Measurements from ENCODE around the gene DMRTC2. TPM values are rescaled to one million over a fixed set of nuclear protein-coding genes. Genes with fewer than 3 reads are reported as not detected.

Gene DMRTC2
- total RNA-seq, 1 donor from 2014 or later, result not detected

GRCh38 chr19:41810301-41810700 is 34.5 kb upstream of the DMRTC2 start:
- H3K9me3 Mint-ChIP-seq (ENCODE audit: unreplicated experiment), result peaks cover 5% of the 10 kb centered on the region
- peaks cover 9% of the 10 kb centered on the region for H3K27me3 Mint-ChIP-seq (ENCODE audit: unreplicated experiment)
- TF ChIP-seq, protein P1, sequence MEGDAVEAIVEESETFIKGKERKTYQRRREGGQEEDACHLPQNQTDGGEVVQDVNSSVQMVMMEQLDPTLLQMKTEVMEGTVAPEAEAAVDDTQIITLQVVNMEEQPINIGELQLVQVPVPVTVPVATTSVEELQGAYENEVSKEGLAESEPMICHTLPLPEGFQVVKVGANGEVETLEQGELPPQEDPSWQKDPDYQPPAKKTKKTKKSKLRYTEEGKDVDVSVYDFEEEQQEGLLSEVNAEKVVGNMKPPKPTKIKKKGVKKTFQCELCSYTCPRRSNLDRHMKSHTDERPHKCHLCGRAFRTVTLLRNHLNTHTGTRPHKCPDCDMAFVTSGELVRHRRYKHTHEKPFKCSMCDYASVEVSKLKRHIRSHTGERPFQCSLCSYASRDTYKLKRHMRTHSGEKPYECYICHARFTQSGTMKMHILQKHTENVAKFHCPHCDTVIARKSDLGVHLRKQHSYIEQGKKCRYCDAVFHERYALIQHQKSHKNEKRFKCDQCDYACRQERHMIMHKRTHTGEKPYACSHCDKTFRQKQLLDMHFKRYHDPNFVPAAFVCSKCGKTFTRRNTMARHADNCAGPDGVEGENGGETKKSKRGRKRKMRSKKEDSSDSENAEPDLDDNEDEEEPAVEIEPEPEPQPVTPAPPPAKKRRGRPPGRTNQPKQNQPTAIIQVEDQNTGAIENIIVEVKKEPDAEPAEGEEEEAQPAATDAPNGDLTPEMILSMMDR (IDR thresholded peaks at IDR 0.05; ENCODE audit: partially characterized antibody, unreplicated experiment), result no peak
- DNase-seq, result no peak
- H3K4me1 Mint-ChIP-seq (ENCODE audit: low read depth, unreplicated experiment), result peaks cover 6% of the 10 kb centered on the region
- no peaks in the 10 kb centered on the region for H3K36me3 Mint-ChIP-seq (ENCODE audit: unreplicated experiment)
- H3K27ac Mint-ChIP-seq (ENCODE audit: unreplicated experiment), result no peak overlapping the region
- no peak overlapping the region for H3K4me3 Mint-ChIP-seq (ENCODE audit: unreplicated experiment)

DNA sequence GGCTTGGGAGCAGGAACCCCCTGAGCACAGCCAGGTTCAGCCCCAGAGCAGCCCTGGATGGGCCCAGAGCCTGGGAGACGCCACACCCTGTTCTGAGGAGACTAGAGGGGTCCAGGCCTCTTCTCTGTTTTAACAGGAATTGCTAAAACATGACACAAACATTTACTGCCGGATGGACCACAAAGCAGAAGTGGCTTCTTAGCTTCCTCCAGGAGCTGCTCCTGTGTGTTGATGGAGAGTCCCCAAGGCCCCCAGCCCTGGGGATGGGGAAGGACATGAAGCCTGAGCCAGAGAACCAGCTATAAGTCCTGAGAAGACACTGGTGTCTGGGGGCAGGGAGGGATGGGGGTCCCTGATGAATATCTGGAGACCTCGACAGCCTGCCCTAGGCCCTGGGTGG is 33.8 kb upstream of the DMRTC2 start:
- peaks cover 5% of the 10 kb centered on the region for H3K9me3 Mint-ChIP-seq (ENCODE audit: unreplicated experiment)

DNA sequence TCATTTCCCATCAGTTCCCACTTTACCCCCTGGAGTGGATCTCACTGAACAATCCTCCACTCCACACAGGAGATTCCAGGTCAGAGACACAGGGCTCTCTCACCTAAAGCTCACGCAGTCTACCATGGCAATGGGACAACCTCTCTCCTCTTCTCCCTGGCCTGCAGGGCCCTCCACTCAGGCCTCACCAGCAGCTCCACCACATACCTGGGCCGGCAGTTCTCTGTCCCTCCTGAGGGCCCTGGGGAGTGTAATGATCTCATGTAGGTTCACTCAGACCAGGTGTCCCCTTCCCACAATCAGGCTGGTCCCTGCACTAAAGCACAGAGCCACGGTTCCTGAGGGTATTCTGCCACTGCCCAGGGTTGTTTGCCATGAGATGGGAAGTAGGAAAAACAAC is 32.9 kb upstream of the DMRTC2 start:
- DNase-seq, result no peak
- Mint-ChIP-seq H3K36me3 (ENCODE audit: unreplicated experiment) (no peaks in the 10 kb centered on the region), H3K27ac (ENCODE audit: unreplicated experiment) (no peak overlapping the region), H3K4me3 (ENCODE audit: unreplicated experiment) (no peak overlapping the region), H3K4me1 (ENCODE audit: low read depth, unreplicated experiment) (peaks cover 6% of the 10 kb centered on the region), H3K27me3 (ENCODE audit: unreplicated experiment) (peaks cover 9% of the 10 kb centered on the region), H3K9me3 (ENCODE audit: unreplicated experiment) (peaks cover 5% of the 10 kb centered on the region)
- TF ChIP-seq, protein P1 (IDR thresholded peaks at IDR 0.05; ENCODE audit: partially characterized antibody, unreplicated experiment), result no peak

More for the DNA sequence above, 33.8 kb upstream of the DMRTC2 start:
- H3K27ac Mint-ChIP-seq (ENCODE audit: unreplicated experiment), result no peak overlapping the region
- peaks cover 9% of the 10 kb centered on the region for H3K27me3 Mint-ChIP-seq (ENCODE audit: unreplicated experiment)
- H3K36me3 Mint-ChIP-seq (ENCODE audit: unreplicated experiment), result no peaks in the 10 kb centered on the region
- TF ChIP-seq, protein P1 (IDR thresholded peaks at IDR 0.05; ENCODE audit: partially characterized antibody, unreplicated experiment), result no peak
- H3K4me3 Mint-ChIP-seq (ENCODE audit: unreplicated experiment), result no peak overlapping the region
- DNase-seq, result no peak
- H3K4me1 Mint-ChIP-seq (ENCODE audit: low read depth, unreplicated experiment), result peaks cover 6% of the 10 kb centered on the region

DNA sequence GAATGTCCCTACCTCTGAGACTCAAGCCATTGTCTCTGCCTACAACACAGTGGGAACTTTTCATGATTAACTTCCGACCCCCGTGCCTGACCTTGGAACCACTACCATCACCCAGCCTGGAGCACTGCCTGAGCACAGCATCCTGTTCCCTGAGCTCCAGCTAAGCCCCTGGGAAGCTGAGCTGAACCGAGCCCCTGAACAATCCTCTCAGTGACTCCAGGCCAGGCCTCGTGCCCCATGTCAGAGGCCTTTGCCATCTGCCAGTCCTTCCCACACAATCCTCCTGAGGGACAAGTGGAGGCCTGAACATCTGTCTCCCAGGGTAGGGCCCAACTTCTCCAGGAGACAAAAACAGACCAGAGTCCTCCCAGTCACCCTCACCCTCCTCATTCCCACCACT is 30.9 kb upstream of the DMRTC2 start:
- TF ChIP-seq, protein P1 (IDR thresholded peaks at IDR 0.05; ENCODE audit: partially characterized antibody, unreplicated experiment), result no peak
- peaks cover 3% of the 10 kb centered on the region for H3K9me3 Mint-ChIP-seq (ENCODE audit: unreplicated experiment)
- DNase-seq, result no peak

GRCh38 chr19:41815301-41815700 is 29.5 kb upstream of the DMRTC2 start:
- TF ChIP-seq, protein P1 (IDR thresholded peaks at IDR 0.05; ENCODE audit: partially characterized antibody, unreplicated experiment), result no peak
- Mint-ChIP-seq H3K9me3 (ENCODE audit: unreplicated experiment) (peaks cover 3% of the 10 kb centered on the region), H3K27ac (ENCODE audit: unreplicated experiment) (no peak overlapping the region), H3K27me3 (ENCODE audit: unreplicated experiment) (peaks cover 6% of the 10 kb centered on the region), H3K4me1 (ENCODE audit: low read depth, unreplicated experiment) (peaks cover 6% of the 10 kb centered on the region), H3K4me3 (ENCODE audit: unreplicated experiment) (no peak overlapping the region), H3K36me3 (ENCODE audit: unreplicated experiment) (no peaks in the 10 kb centered on the region)
- DNase-seq, result no peak

More for the DNA sequence above, 30.9 kb upstream of the DMRTC2 start:
- Mint-ChIP-seq H3K27me3 (ENCODE audit: unreplicated experiment) (peaks cover 6% of the 10 kb centered on the region), H3K4me3 (ENCODE audit: unreplicated experiment) (peak overlapping the region; percentile 23), H3K4me1 (ENCODE audit: low read depth, unreplicated experiment) (peaks cover 6% of the 10 kb centered on the region), H3K36me3 (ENCODE audit: unreplicated experiment) (no peaks in the 10 kb centered on the region), H3K27ac (ENCODE audit: unreplicated experiment) (peak overlapping the region; percentile 88)

Measured in glutamatergic neuron (in vitro differentiated cells).